Measurements from ENCODE around the gene SLC2A11. TPM values are rescaled to one million over a fixed set of nuclear protein-coding genes. Genes with fewer than 3 reads are reported as not detected.

SLC2A11 gene
- total and polyA plus RNA-seq, 2 donors (not counting 1 experiment from before 2014, with no cell fraction given), result 3.9 to 14.9 TPM

DNA sequence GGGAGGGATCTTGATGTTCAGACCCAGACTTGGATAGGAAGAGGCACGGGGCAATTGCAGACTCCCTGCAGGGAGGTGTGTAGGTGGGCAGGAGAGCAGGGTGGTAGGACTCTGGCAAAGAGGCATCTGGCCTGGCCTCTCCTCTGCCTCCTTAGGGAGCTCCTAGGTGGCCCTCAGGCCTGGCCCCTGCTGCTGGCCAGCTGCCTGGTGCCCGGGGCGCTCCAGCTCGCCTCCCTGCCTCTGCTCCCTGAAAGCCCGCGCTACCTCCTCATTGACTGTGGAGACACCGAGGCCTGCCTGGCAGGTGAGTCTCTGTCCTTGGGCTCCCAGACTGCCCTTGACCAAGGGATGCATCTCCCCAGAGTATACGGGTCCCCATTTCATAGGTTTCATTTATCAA is 19.9 kb downstream of the SLC2A11 start:
- no peaks in the 10 kb centered on the region for H3K9me3 ChIP-seq (ENCODE audit: control insufficient read depth, insufficient read depth, low read depth, low read length)
- no peak overlapping the region for H2AFZ ChIP-seq (ENCODE audit: low read length)
- DNase-seq (ENCODE audit: low read depth in 2 of 2), result no peak
- no peak overlapping the region for H3K4me3 ChIP-seq (replicated peaks in 1 of 4; ENCODE audit: control extremely low read depth in 1 of 4, insufficient read depth in 1 of 4, low read depth in 3 of 4, low read length in 4 of 4)
- H3K4me1 ChIP-seq (ENCODE audit: control insufficient read depth, extremely low read depth, insufficient read depth, low read length), result no peaks in the 10 kb centered on the region
- H3K27ac ChIP-seq (ENCODE audit: insufficient read depth, low read length), result no peak overlapping the region
- H3K36me3 ChIP-seq (ENCODE audit: control insufficient read depth, insufficient read depth, low read length), result no peaks in the 10 kb centered on the region
- no peak overlapping the region for H3K9ac ChIP-seq (ENCODE audit: insufficient read depth, low read length)
- H3K4me2 ChIP-seq (ENCODE audit: extremely low read depth, insufficient read depth, low read length), result no peak overlapping the region
- H3K27me3 ChIP-seq (ENCODE audit: control insufficient read depth, insufficient read depth, low read length), result no peaks in the 10 kb centered on the region
- H3K79me2 ChIP-seq (ENCODE audit: control insufficient read depth, insufficient read depth, low read length), result no peaks in the 10 kb centered on the region
- H4K20me1 ChIP-seq (ENCODE audit: control insufficient read depth, extremely low read depth, insufficient read depth, low read length), result no peaks in the 10 kb centered on the region
- TF ChIP-seq EZH2 (IDR thresholded peaks at IDR 0.05; ENCODE audit: low read length, missing control alignments), result no peak
- TF ChIP-seq, protein P1, sequence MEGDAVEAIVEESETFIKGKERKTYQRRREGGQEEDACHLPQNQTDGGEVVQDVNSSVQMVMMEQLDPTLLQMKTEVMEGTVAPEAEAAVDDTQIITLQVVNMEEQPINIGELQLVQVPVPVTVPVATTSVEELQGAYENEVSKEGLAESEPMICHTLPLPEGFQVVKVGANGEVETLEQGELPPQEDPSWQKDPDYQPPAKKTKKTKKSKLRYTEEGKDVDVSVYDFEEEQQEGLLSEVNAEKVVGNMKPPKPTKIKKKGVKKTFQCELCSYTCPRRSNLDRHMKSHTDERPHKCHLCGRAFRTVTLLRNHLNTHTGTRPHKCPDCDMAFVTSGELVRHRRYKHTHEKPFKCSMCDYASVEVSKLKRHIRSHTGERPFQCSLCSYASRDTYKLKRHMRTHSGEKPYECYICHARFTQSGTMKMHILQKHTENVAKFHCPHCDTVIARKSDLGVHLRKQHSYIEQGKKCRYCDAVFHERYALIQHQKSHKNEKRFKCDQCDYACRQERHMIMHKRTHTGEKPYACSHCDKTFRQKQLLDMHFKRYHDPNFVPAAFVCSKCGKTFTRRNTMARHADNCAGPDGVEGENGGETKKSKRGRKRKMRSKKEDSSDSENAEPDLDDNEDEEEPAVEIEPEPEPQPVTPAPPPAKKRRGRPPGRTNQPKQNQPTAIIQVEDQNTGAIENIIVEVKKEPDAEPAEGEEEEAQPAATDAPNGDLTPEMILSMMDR (conservative IDR thresholded peaks at IDR 0.05 in 1 of 2, IDR thresholded peaks at IDR 0.05 in 1 of 2; ENCODE audit: low read depth in 1 of 2, low read length in 2 of 2), result no peak

DNA sequence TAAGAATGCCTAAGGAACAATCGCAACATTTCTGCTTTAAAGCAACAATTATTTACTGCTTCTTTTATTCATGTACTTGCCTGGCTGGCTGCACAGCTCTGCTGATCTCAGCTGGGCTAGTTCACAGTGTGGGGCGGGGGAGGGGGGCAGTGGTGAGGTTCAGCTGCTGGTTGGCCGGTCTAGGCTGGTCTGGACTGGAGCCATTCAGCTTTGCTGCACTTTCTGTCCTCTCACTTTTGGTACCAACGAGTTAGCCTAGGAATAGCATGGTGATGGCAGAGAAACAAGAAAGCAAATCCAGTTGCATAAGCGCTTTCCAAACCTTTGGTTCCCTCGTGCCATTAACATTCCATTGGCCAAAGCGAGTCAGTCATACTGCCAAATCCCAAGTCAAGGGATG is 20.5 kb downstream of the SLC2A11 start:
- Histone ChIP-seq H3K27ac (ENCODE audit: insufficient read depth, low read length) (no peak overlapping the region), H2AFZ (ENCODE audit: low read length) (no peak overlapping the region), H3K36me3 (ENCODE audit: control insufficient read depth, insufficient read depth, low read length) (no peaks in the 10 kb centered on the region), H3K79me2 (ENCODE audit: control insufficient read depth, insufficient read depth, low read length) (no peaks in the 10 kb centered on the region), H3K9ac (ENCODE audit: insufficient read depth, low read length) (no peak overlapping the region), H3K9me3 (ENCODE audit: control insufficient read depth, insufficient read depth, low read depth, low read length) (no peaks in the 10 kb centered on the region), H3K4me3 (replicated peaks in 1 of 4; ENCODE audit: control extremely low read depth in 1 of 4, insufficient read depth in 1 of 4, low read depth in 3 of 4, low read length in 4 of 4) (no peak overlapping the region), H3K4me2 (ENCODE audit: extremely low read depth, insufficient read depth, low read length) (no peak overlapping the region), H3K27me3 (ENCODE audit: control insufficient read depth, insufficient read depth, low read length) (no peaks in the 10 kb centered on the region), H3K4me1 (ENCODE audit: control insufficient read depth, extremely low read depth, insufficient read depth, low read length) (no peaks in the 10 kb centered on the region), H4K20me1 (ENCODE audit: control insufficient read depth, extremely low read depth, insufficient read depth, low read length) (no peaks in the 10 kb centered on the region)
- no peak for TF ChIP-seq EZH2 (IDR thresholded peaks at IDR 0.05; ENCODE audit: low read length, missing control alignments)
- TF ChIP-seq, protein P1 (conservative IDR thresholded peaks at IDR 0.05 in 1 of 2, IDR thresholded peaks at IDR 0.05 in 1 of 2; ENCODE audit: low read depth in 1 of 2, low read length in 2 of 2), result no peak
- DNase-seq (ENCODE audit: low read depth in 2 of 2), result no peak

DNA sequence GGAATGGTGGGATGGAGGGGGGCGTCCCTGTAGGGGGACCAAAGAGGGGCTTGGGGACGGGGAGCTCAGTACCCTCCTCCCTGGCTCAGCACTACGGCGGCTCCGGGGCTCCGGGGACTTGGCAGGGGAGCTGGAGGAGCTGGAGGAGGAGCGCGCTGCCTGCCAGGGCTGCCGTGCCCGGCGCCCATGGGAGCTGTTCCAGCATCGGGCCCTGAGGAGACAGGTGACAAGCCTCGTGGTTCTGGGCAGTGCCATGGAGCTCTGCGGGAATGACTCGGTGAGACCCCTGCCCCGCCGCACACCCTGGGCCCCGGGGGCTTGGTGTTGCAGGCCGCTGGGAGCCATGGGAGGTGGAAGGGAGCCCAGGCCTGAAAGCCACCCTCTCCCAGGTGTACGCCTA is 24.7 kb downstream of the SLC2A11 start:
- Histone ChIP-seq H3K4me1 (ENCODE audit: control insufficient read depth, extremely low read depth, insufficient read depth, low read length) (no peaks in the 10 kb centered on the region), H3K79me2 (ENCODE audit: control insufficient read depth, insufficient read depth, low read length) (no peaks in the 10 kb centered on the region), H4K20me1 (ENCODE audit: control insufficient read depth, extremely low read depth, insufficient read depth, low read length) (no peaks in the 10 kb centered on the region), H3K4me2 (ENCODE audit: extremely low read depth, insufficient read depth, low read length) (no peak overlapping the region), H3K9me3 (ENCODE audit: control insufficient read depth, insufficient read depth, low read depth, low read length) (no peaks in the 10 kb centered on the region), H3K27me3 (ENCODE audit: control insufficient read depth, insufficient read depth, low read length) (no peaks in the 10 kb centered on the region), H3K9ac (ENCODE audit: insufficient read depth, low read length) (no peak overlapping the region), H3K27ac (ENCODE audit: insufficient read depth, low read length) (no peak overlapping the region), H3K4me3 (replicated peaks in 1 of 4; ENCODE audit: control extremely low read depth in 1 of 4, insufficient read depth in 1 of 4, low read depth in 3 of 4, low read length in 4 of 4) (no peak overlapping the region), H3K36me3 (ENCODE audit: control insufficient read depth, insufficient read depth, low read length) (no peaks in the 10 kb centered on the region), H2AFZ (ENCODE audit: low read length) (no peak overlapping the region)
- TF ChIP-seq, protein P1 (conservative IDR thresholded peaks at IDR 0.05 in 1 of 2, IDR thresholded peaks at IDR 0.05 in 1 of 2; ENCODE audit: low read depth in 1 of 2, low read length in 2 of 2), result no peak
- TF ChIP-seq EZH2 (IDR thresholded peaks at IDR 0.05; ENCODE audit: low read length, missing control alignments), result no peak
- no peak for DNase-seq (ENCODE audit: low read depth in 2 of 2)
